HTERT RPE-1 (cell line): ENCODE measurements around the gene FCSK.
"Not testable (repeated sequence)": the region's sequence is repeated elsewhere in the genome, so short reads cannot be mapped to it uniquely, and the experiment has no call there.

ENCODE experiments used
- in situ Hi-C: fragments of 300-500 bp; cut with MboI; formaldehyde crosslinking; loops from 4 replicates; pipeline ENCODE4 v1.14.3; 2020; ENCODE audit warnings: low sequenced_read_pairs

The FCSK gene

DNA sequence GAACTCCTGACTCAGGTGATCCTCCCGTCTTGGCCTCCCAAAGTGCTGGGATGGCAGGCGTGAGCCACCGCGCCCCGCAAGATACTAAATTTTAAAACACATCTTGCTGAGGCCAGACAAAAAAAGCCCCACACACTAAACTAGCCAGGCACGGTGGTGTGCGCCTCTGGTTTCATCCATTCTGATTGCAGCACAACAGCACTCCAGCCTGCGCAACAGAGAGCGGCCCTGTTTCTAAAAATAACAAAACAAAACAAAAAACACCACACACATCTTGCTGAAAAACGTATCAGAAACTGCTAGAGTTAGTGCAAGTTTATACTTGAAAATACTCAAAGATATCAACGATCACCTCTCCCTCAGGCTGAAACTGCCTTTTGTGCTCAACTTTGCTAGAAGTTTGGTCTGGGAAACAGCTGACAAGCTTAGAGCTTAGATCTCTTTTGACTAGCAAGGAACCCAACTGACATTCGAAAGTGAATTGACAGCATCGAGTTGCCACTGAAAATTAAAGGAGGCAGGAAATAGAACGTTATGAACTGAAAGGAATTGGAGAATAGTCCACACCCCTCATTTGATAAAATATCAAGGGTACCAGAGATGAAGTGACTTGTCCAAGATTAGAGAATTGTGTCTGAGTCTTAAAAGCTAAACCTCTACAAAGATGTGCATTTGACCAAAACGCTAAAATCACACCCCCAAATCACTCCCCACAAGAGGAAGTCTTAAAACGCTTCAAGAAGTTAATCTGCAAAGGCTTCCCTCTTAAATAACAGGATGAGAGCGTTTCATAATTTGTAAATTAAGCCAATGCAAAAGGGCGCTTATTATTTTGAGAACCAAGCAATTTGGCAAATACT lies 68.1 kb downstream of the FCSK start:
- in situ Hi-C loops, result no loop called here

- in situ Hi-C loops, result no loop called here
These were observed 68.8 kb downstream of the FCSK start, which contains the start of gene COG4 for GRCh38 chr16:70523076-70523742. Gene COG4, minus strand, starts transcription at chr16:70523554. Its CDS starts 11 bp downstream, at chr16:70523543.

DNA sequence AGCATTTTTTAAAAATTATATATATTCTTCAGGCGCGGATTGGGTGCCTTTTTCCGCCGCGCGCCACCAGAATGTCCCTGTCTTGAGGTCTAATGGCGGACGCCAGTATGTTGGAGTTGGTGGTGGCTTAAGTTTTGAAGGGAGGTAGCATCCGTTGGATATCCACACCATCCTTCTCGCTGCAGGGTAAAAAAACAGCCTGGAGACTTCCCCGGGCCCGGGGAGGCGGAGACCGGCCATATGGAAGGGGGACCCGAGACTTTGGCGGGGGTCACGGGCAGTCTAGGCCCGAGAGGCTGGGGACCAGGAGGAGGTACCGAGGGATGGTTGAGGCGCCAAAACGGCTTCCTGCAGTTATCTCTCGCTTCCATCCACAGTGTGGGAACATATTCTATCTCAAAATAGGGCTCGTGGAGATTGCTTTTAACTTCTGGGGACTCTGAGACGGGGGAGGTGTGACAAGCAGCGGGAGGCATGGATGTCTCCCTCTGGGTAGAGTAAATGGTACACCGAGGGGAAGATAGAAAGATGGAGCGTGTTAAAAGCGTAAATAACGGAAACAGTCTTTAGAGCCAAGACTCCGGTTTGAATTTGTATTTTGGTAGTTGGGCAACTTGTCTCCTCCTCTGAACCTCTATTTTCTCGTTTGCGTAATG lies 69.5 kb downstream of the FCSK start, which contains the start of gene SF3B3:
TSS of gene SF3B3 (plus strand) at position 74 of the 656 bp plus-strand sequence. CDS start 2,841 bp downstream, outside the sequence.
- in situ Hi-C loops, result no loop called here

GRCh38 chr16:70524399-70524825 lies 70.0 kb downstream of the FCSK start:
- in situ Hi-C loops, result not testable (repeated sequence)

DNA sequence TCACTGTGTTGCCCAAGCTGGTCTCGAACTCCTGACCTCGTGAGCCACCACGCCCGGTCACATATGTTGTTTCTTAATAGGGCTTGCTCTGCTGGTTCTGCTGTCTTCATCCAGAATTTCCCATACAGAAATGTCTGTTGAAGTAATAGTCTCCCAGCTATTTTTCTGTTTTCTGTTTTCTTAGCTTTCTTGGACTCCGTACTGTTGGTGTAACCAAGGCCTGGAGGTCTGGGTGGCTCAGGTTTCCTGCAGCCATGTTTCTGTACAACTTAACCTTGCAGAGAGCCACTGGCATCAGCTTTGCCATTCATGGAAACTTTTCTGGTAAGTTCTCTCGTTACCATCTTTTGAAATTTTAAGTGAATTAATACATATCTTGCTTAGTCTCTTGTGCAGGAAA lies 72.0 kb downstream of the FCSK start:
- in situ Hi-C loops, result no loop called here

DNA sequence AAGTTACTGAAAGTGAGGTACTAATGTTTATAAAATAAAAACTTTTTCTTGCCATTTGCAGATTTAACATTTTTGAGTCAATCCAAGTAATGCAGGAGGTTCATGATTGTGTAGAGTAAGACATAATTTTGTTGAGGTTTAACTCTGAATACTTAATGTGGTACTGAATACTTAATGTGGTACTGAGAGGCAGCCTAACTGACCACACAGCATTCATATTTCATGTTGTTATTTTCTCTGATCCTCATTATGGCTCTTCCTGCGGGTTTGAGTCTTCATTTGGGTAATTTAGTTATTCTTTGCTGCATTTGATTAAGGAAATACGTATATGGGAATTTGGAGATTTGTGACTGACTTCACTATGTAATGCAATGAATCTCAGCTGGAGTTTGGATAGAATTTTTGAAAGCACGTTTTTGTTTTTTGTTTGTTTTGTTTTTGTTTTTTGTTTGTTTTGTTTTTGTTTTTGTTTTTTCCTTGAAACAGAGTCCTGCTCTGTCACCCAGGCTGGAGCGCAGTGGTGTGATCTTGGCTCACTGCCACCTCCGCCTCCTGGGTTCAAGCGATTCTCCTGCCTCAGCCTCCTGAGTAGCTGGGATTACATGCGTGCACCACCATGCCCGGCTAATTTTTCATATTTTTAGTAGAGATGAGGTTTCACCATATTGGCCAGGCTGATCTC lies 73.1 kb downstream of the FCSK start:
- in situ Hi-C loops, result no loop called here

DNA sequence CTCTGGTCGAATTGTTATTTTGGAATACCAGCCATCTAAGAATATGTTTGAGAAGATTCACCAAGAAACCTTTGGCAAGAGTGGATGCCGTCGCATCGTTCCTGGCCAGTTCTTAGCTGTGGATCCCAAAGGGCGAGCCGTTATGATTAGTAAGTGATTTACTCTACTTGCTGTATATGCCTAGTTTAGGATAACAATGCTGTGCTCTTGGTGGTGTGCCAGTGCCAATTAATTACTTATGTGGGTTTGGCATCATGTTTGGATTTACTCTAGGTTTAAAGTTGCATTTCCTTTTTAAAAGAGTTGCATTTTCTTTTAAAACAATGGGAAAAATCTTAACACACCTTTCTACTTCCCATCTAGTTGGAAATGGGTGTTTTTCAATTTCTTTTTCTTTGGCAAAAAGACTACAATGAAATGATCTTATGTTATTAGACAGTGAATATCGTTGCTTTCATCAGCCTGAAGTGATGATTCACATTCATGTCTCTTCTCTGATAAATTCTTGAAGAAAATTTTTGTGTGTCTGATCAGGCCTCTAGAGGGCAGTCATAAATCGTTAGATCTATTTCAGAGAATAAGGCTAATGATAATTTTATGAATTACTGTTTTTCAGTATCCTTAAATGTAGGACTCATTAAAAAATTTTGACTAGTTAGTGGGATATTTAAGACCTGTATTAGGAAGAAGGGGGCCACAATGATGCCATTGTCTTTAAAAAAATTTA lies 74.8 kb downstream of the FCSK start:
- in situ Hi-C loops, result no loop called here
